ENCODE measurements around the gene DCDC1. TPM values are rescaled to one million over a fixed set of nuclear protein-coding genes. Genes with fewer than 3 reads are reported as not detected.

The DCDC1 gene
- total RNA-seq, 1 experiment from 2014 or later: 2.2 TPM

- Histone ChIP-seq H2AFZ (no peak overlapping the region), H3K4me2 (no peak overlapping the region), H3K9me3 (ENCODE audit: insufficient read depth, low read depth) (no peaks in the 10 kb centered on the region), H3K36me3 (ENCODE audit: low read depth) (no peaks in the 10 kb centered on the region), H3K27me3 (ENCODE audit: insufficient read depth, low read depth) (no peaks in the 10 kb centered on the region), H3F3A (ENCODE audit: insufficient read depth, low read depth) (no peaks in the 10 kb centered on the region), H3K4me3 (no peak overlapping the region), H3K4me1 (replicated peaks; ENCODE audit: insufficient read depth) (no peaks in the 10 kb centered on the region), H3K79me2 (ENCODE audit: low read depth) (no peaks in the 10 kb centered on the region), H4K20me1 (ENCODE audit: insufficient read depth) (no peaks in the 10 kb centered on the region), H3K9me2 (ENCODE audit: insufficient read depth) (no peaks in the 10 kb centered on the region; the same call in 1 of the 2 replicates), H3K27ac (no peak overlapping the region)
- BruUV-seq (replicated peaks): no TSS peak
- TF ChIP-seq, protein P1, sequence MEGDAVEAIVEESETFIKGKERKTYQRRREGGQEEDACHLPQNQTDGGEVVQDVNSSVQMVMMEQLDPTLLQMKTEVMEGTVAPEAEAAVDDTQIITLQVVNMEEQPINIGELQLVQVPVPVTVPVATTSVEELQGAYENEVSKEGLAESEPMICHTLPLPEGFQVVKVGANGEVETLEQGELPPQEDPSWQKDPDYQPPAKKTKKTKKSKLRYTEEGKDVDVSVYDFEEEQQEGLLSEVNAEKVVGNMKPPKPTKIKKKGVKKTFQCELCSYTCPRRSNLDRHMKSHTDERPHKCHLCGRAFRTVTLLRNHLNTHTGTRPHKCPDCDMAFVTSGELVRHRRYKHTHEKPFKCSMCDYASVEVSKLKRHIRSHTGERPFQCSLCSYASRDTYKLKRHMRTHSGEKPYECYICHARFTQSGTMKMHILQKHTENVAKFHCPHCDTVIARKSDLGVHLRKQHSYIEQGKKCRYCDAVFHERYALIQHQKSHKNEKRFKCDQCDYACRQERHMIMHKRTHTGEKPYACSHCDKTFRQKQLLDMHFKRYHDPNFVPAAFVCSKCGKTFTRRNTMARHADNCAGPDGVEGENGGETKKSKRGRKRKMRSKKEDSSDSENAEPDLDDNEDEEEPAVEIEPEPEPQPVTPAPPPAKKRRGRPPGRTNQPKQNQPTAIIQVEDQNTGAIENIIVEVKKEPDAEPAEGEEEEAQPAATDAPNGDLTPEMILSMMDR (conservative IDR thresholded peaks at IDR 0.05): no peak
- no peak for TF ChIP-seq EZH2 (IDR thresholded peaks at IDR 0.05; ENCODE audit: low read depth)
- POLR2A ChIA-PET (ENCODE audit: unreplicated experiment): no interaction called here
- no peak for DNase-seq
- CTCF ChIA-PET: no interaction called here
- intact Hi-C loops (cut with micrococcal nuclease; ENCODE audit: unreplicated experiment): no loop called here
Observed at GRCh38 chr11:31355817-31356216, 13.7 kb downstream of the DCDC1 start.

DNA sequence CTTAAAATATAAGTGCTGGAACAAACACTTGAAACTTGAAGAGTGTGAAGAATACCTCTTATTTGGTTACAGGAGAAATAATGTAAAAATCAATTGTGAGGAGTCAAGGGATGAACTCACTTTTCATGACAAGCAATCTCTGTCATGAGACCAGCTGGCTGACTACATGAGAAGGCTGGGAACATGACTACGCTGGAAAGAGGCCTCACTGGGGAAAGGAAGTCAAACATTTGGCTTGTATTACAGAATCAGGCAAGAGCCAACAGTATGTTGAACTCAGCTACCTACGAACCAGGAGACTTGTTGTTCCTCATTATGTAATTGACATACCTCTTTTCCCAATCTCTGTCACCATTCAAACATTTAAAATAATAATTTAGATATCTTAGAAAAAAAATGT, 14.4 kb downstream of the DCDC1 start:
- BruUV-seq (replicated peaks): no TSS peak
- Histone ChIP-seq H3F3A (ENCODE audit: insufficient read depth, low read depth) (no peaks in the 10 kb centered on the region), H3K9me3 (ENCODE audit: insufficient read depth, low read depth) (no peaks in the 10 kb centered on the region), H3K4me1 (replicated peaks; ENCODE audit: insufficient read depth) (no peaks in the 10 kb centered on the region), H3K4me3 (no peak overlapping the region), H3K79me2 (ENCODE audit: low read depth) (no peaks in the 10 kb centered on the region), H3K36me3 (ENCODE audit: low read depth) (no peaks in the 10 kb centered on the region), H3K4me2 (no peak overlapping the region), H4K20me1 (ENCODE audit: insufficient read depth) (no peaks in the 10 kb centered on the region), H3K27me3 (ENCODE audit: insufficient read depth, low read depth) (no peaks in the 10 kb centered on the region), H3K27ac (no peak overlapping the region), H3K9me2 (ENCODE audit: insufficient read depth) (no peaks in the 10 kb centered on the region; the same call in 1 of the 2 replicates), H2AFZ (no peak overlapping the region)
- POLR2A ChIA-PET (ENCODE audit: unreplicated experiment): no interaction called here
- CTCF ChIA-PET: no interaction called here
- no peak for DNase-seq
- intact Hi-C loops (cut with micrococcal nuclease; ENCODE audit: unreplicated experiment): no loop called here
- TF ChIP-seq EZH2 (IDR thresholded peaks at IDR 0.05; ENCODE audit: low read depth): no peak
- TF ChIP-seq, protein P1 (conservative IDR thresholded peaks at IDR 0.05): no peak

DNA sequence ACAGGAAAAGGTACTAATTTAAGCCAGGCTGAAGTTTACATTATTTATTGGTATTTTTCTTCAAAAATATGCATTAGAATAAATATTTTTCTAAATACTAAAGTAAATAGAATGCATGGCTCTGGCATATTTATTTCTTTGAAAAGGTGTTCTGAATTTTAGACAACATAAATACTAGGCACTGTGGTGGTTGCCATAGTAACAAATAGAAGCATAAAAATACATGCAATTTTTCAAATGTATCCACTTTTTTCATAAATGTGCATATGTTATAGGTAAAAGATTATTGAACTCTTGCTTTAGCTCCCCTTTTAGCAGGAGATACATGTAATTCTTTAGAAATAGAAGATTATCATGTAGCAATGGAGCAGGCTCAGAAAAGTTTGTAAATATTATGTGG, 18.4 kb downstream of the DCDC1 start:
- POLR2A ChIA-PET (ENCODE audit: unreplicated experiment): no interaction called here
- Histone ChIP-seq H3K79me2 (ENCODE audit: low read depth) (no peaks in the 10 kb centered on the region), H3K4me1 (replicated peaks; ENCODE audit: insufficient read depth) (no peaks in the 10 kb centered on the region), H3K27me3 (ENCODE audit: insufficient read depth, low read depth) (no peaks in the 10 kb centered on the region), H3K4me3 (no peak overlapping the region), H3K9me2 (ENCODE audit: insufficient read depth) (no peaks in the 10 kb centered on the region; the same call in 1 of the 2 replicates), H3K36me3 (ENCODE audit: low read depth) (no peaks in the 10 kb centered on the region), H3K4me2 (no peak overlapping the region), H2AFZ (no peak overlapping the region), H3K9me3 (ENCODE audit: insufficient read depth, low read depth) (no peaks in the 10 kb centered on the region), H4K20me1 (ENCODE audit: insufficient read depth) (no peaks in the 10 kb centered on the region), H3F3A (ENCODE audit: insufficient read depth, low read depth) (no peaks in the 10 kb centered on the region), H3K27ac (no peak overlapping the region)
- no TSS peak for BruUV-seq (replicated peaks)
- CTCF ChIA-PET: no interaction called here
- TF ChIP-seq, protein P1 (conservative IDR thresholded peaks at IDR 0.05): no peak
- no peak for TF ChIP-seq EZH2 (IDR thresholded peaks at IDR 0.05; ENCODE audit: low read depth)
- intact Hi-C loops (cut with micrococcal nuclease; ENCODE audit: unreplicated experiment): no loop called here
- no peak for DNase-seq
